ENCODE measurements around the gene PTGFR.

- TF ChIP-seq CTCF (conservative IDR thresholded peaks at IDR 0.05; ENCODE audit: low read length): no peak
- no peak for TF ChIP-seq EZH2phosphoT487 (IDR thresholded peaks at IDR 0.05; ENCODE audit: borderline replicate concordance, low read depth, low read length)
Observed at GRCh38 chr1:78474092-78474491, 16.7 kb upstream of the PTGFR start.

Measured in OCI-LY7 (cell line).